ENCODE results near the gene NDUFC2. TPM values are rescaled to one million over a fixed set of nuclear protein-coding genes. Genes with fewer than 3 reads are reported as not detected.
A peak's percentile ranks its signal among the peaks of the same experiment; 100 is the strongest.

Gene NDUFC2
- total RNA-seq = 62.3 and 64.8 TPM in 2 replicates

DNA sequence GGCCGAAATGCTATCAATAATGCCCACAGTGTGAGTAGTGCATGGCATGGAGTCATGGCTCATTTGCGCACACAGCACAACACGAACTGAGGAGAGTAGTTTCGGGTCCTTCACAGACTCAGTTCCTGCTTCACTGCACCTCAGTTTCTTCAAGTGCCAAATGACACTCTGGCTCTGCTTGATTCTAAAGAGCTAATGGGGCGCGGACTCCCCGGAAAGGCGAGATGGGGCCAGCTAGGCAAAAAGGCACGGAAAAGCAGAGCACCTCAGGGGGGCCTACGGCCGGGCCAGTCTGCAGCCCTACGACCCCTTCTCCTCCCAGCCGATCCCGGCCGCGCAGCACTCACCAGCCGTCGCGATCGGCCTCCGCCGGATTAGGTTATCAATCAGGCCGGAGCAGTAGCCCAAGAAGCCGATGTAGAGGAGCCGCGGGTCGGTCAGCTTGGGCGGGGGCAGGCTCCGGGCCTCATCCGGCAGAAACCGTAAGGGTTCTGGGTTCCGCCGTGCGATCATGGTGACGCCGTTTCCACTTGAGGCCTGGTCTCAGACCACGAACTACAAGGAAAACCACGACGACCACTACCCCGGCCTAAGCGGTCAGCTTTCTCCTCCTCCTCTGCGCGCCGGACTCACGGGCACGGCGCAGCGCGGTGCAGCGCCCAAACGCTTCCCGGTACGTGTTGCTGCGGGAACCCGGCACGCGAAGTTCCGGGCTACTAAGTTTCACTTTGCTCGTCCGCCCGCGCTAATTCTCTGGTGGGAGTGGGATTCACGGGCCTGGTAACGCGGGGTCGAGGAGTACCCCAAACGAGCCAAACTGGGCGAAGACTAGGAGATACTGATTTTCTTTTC lies at the start of gene NDUFC2:
TSS of gene NDUFC2 (minus strand) at position 631 of the 852 bp plus-strand sequence. CDS start at position 513, 118 bp downstream.
- Histone ChIP-seq H3K36me3 (ENCODE audit: control insufficient read depth, insufficient read depth, low read length) (peaks cover 3% of the 10 kb centered on the region), H3K4me3 (ENCODE audit: low read depth, low read length) (peak within 1 kb of the TSS; percentile 78), H3K27me3 (ENCODE audit: control insufficient read depth, insufficient read depth, low read length) (no peaks in the 10 kb centered on the region)
- FAIRE-seq (no peak), DNase-seq (ENCODE audit: low read depth) (peak; percentile 51)
- no peak for TF ChIP-seq CTCF (IDR thresholded peaks at IDR 0.05; ENCODE audit: insufficient read depth, low read length, severe bottlenecking)

- DNase-seq (ENCODE audit: low read depth) (no peak), FAIRE-seq (no peak)
- H3K4me3 ChIP-seq (ENCODE audit: low read depth, low read length) = no peak overlapping the region
- peaks cover 1% of the 10 kb centered on the region for H3K36me3 ChIP-seq (ENCODE audit: control insufficient read depth, insufficient read depth, low read length)
- TF ChIP-seq CTCF (IDR thresholded peaks at IDR 0.05; ENCODE audit: insufficient read depth, low read length, severe bottlenecking) = no peak
- H3K27me3 ChIP-seq (ENCODE audit: control insufficient read depth, insufficient read depth, low read length) = no peaks in the 10 kb centered on the region
Observed at GRCh38 chr11:78127403-78127802, 47.7 kb upstream of the NDUFC2 start.

GRCh38 chr11:78112582-78113275 lies 33.1 kb upstream of the NDUFC2 start:
- DNase-seq (ENCODE audit: low read depth) = no peak
- no peak for TF ChIP-seq CTCF (IDR thresholded peaks at IDR 0.05; ENCODE audit: insufficient read depth, low read length, severe bottlenecking)
- no peaks in the 10 kb centered on the region for H3K27me3 ChIP-seq (ENCODE audit: control insufficient read depth, insufficient read depth, low read length)
- H3K36me3 ChIP-seq (ENCODE audit: control insufficient read depth, insufficient read depth, low read length) = peaks cover 3% of the 10 kb centered on the region
- FAIRE-seq = no peak
- no peak overlapping the region for H3K4me3 ChIP-seq (ENCODE audit: low read depth, low read length)

DNA sequence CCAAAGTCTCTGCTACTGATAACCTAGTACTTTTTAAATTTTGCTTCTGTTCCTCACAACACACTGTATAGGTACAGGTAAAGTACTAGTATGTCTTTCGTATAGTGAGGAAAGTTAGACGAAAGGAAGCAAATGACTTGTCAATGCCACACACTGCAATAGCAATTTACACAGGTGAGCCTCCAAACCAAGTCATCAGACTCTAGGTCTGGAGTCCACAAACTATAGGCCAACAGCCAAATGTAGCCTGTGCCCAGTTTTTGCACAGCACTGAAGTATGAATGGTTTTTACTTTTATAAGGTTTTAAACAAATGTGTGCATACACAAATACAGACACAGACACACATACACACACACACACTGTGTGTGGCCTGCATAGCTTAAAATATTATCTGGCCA lies 31.6 kb upstream of the NDUFC2 start:
- no peaks in the 10 kb centered on the region for H3K27me3 ChIP-seq (ENCODE audit: control insufficient read depth, insufficient read depth, low read length)
- FAIRE-seq (no peak), DNase-seq (ENCODE audit: low read depth) (no peak)
- H3K4me3 ChIP-seq (ENCODE audit: low read depth, low read length) = no peak overlapping the region
- peaks cover 3% of the 10 kb centered on the region for H3K36me3 ChIP-seq (ENCODE audit: control insufficient read depth, insufficient read depth, low read length)
- no peak for TF ChIP-seq CTCF (IDR thresholded peaks at IDR 0.05; ENCODE audit: insufficient read depth, low read length, severe bottlenecking)

GRCh38 chr11:78110830-78111229 lies 31.2 kb upstream of the NDUFC2 start:
- FAIRE-seq (no peak), DNase-seq (ENCODE audit: low read depth) (peak; percentile 38)
- Histone ChIP-seq H3K27me3 (ENCODE audit: control insufficient read depth, insufficient read depth, low read length) (no peaks in the 10 kb centered on the region), H3K36me3 (ENCODE audit: control insufficient read depth, insufficient read depth, low read length) (peaks cover 3% of the 10 kb centered on the region), H3K4me3 (ENCODE audit: low read depth, low read length) (no peak overlapping the region)
- TF ChIP-seq CTCF (IDR thresholded peaks at IDR 0.05; ENCODE audit: insufficient read depth, low read length, severe bottlenecking) = no peak

All from bronchial epithelial cell (primary cell).